ENCODE measurements around the gene EARS2.

Gene EARS2

DNA sequence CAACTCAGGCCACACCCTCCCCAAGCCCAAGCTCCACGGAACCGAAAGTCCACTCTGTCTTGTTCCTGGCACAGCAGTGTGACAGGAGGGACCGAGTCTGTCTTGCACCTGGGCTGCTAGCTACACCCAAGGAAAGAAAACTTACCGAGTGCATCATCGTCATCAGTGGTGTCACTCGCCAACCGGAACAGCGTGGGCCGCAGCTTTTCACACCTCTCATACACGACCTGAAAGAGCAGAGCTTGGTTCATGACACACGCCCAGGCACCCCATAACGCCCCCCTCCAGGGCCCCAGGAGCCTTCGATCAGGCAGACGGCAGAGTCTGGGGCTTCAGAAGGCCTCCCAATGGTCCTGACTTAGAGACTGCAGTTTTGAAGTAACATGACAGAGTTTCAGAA is 74.4 kb downstream of the EARS2 start:
- DNase-seq (ENCODE audit: low read depth in 2 of 2) = no peak

GRCh38 chr16:23480257-23480656 is 76.9 kb downstream of the EARS2 start:
- DNase-seq (ENCODE audit: low read depth in 2 of 2) = no peak

GRCh38 chr16:23479138-23479537 is 78.0 kb downstream of the EARS2 start:
- DNase-seq (ENCODE audit: low read depth in 2 of 2) = no peak

GRCh38 chr16:23478566-23478965 is 78.6 kb downstream of the EARS2 start:
- DNase-seq (ENCODE audit: low read depth in 2 of 2) = no peak

GRCh38 chr16:23476289-23476688 is 80.9 kb downstream of the EARS2 start:
- DNase-seq (ENCODE audit: low read depth in 2 of 2) = no peak
